GM18498 (cell line): ENCODE measurements around the gene ZNF622.
"Not testable (repeated sequence)": the region's sequence is repeated elsewhere in the genome, so short reads cannot be mapped to it uniquely, and the experiment has no call there.

Source experiments
- ATAC-seq: cut with Tn5 transposase; IDR thresholded peaks from one replicate; pipeline ENCODE4 v1.9.1; 2021; ENCODE audit warnings: mild to moderate bottlenecking, moderate library complexity; ENCODE audit not compliant: unreplicated experiment

Gene ZNF622

DNA sequence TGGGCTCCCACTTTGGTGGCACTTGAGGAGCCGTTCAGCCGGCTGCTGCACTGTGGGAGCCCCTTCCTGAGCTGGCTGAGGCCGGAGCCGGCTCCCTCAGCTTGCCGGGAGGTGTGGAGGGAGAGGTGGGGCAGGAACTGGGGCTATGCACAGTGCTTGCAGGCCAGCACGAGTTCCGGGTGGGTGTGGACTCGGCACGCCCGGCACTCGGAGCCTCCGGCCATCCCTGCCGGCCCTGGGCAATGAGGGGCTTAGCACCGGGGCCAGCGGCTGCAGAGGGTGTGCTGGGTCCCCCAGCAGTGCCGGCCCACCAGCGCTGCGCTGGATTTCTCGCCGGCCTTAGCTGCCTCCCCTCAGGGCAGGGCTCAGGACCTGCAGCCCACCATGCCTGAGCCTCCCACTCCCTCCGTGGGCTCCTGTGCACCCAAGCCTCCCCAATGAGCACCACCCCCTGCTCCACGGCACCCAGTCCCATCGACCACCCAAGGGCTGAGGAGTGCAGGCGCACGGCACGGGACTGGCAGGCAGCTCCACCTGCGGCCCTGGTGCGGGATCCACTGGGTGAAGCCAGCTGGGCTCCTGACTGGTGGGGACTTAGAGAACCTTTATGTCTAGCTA, 29.4 kb downstream of the ZNF622 start:
- not testable (repeated sequence) for ATAC-seq

DNA sequence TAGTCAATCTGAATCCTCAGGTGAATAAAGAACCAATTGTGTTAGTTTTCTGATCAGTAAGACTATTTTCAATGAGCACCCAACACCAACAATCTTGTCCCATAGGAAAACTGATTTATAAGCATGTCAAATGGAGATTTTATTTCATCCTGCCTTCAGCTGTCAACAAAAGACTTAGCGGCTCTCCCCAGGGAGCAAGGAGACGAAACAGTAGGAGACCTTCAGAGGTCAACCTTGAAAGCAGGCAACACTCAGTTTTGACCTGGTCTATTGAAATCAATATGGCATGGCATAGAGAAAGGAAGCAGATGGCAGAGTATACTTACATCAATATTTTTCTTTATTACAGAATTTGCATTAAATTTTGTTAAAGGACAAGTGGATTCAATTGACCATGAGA, 34.1 kb downstream of the ZNF622 start:
- no peak for ATAC-seq

DNA sequence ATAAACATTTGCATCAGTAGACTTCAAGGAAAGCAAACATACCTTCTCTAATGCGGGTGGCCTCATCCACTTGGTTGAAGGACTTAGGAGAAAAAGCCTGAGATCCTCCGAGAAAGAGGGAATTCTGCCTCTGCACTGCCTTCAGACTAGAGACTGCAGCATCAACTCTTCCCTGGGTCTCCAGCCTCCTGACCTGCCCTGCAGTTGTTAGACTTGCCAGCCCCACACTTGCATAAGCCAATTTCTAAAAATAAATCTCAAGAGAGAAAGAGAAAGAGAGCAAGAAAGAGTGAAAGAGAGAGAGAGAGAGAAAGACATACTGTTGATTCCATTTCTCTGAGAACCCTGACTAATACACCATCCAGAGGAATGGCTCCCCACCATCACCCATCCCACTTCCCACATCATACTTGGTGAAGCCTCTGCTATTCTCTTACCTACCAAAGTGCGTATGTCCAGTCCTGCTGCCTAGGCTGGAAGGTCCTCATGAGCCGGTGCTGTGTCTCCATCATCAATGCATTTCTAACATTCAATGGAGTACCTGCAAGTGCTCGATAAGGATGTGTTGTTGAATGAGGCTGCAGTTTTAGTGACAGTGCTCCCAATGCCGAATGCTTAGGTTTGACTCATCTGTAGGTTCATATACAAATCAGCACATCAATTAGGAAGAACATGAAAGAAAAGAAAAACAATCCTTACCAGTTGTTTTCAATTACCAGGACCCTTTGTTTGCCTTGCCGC, 35.1 kb downstream of the ZNF622 start:
- ATAC-seq: no peak

DNA sequence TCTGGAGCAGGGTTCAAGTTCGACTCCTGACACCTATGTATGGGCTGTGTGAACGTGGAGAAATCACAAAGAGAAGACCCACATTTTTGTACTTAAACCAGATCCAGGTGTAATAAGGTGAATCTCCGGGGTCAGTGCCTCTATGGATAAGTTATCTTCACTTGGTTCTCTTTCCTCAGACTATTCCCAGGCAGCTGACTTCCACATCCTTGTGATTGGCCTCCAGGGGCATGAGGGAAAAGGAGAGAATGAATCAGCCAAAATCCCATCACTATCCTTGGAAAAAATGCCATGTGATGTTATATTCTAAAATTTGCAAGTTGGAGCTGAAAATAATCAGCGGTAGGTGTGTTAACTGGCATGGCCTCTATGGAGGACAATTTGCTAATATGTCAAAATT, 37.2 kb downstream of the ZNF622 start:
- ATAC-seq: no peak

DNA sequence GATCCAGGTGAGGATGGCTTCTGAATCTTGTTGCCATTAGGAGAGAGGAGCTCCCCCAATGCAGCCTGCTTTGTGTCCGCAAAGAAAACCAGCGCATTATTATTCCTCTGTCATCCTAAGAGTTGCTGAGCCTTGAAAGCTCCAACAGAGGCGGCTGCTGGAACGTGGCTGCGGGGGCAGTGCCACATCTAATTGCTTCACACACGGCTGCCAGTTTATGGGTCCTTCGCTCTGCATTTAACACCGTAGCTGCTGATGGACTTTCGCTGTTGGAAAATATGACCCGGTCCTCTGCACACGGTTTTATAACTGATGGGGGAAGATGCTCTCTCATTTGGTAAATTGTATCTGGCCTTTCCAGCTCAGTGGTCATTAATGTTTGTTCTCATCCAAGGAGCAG, 38.0 kb downstream of the ZNF622 start:
- no peak for ATAC-seq

DNA sequence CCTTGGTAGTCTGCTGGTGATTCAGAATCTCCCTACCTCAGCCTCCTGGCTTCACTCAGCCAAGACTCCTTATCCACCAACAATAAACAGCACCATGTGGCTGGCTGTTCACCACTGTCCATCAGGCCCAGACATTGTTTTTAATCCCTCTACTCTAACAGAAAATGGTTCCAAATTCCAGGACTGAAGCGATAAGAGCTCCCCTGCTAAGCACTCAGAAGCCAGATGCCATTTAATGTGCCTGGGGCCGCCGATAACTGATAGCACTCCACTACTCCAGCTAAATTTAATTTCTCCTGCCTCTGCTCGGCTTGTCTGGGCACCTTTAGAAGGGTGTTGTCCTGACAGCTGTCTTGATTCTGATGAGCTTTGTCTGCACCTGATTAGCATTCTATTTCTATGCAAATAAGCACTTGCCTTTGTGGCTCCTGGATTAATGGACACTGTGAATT, 47.1 kb downstream of the ZNF622 start:
- ATAC-seq: no peak

DNA sequence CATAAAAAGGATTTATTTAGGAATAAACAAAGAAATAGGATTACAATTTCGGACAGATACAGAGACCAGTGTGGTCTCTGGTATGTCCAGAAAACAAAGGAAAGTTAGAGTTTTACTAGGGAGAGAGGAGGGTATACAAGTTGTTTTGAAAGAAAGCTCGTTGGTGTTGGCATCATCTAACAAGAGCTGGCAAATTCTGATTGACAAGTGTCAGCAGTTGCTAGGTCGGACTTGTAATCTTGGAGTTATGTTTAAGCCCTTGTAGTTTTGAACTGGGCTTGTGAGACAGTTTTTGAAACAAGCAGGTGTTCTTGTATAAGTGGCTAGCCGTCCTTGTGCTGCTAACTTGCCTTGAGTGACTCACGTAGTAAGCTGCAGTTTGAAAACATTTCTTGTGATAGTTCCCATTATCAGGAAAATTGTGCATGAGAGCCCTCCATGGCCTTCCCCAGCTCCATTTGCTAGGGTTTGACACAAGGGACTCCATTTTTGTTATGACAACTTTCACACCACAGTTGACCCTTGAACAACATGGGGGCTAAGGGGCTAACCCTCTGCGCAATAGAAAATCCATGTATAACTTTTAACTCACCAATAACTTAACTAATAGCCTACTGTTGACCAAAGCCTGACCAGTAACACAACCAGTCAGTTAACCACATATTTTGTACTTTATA, 48.1 kb downstream of the ZNF622 start:
- ATAC-seq: no peak

DNA sequence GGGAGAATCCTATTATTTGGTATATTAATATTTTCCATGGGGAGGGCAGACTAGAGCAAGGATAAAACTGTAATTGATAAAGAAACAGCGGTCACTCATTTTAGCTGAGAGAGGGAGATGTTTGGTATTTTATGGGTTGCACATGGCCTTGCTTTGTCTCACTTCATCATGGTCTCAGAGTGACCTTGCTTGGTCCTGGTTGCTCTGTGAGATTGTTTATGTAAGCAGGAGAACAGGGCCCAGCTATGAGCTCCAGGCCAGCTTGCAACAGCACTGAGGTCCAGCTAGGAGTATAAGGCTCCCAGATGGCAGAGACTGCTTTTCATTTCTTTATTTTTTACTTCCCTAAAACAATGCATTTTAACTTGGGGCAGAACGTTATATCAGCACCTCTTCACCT, 50.7 kb downstream of the ZNF622 start:
- ATAC-seq: no peak

DNA sequence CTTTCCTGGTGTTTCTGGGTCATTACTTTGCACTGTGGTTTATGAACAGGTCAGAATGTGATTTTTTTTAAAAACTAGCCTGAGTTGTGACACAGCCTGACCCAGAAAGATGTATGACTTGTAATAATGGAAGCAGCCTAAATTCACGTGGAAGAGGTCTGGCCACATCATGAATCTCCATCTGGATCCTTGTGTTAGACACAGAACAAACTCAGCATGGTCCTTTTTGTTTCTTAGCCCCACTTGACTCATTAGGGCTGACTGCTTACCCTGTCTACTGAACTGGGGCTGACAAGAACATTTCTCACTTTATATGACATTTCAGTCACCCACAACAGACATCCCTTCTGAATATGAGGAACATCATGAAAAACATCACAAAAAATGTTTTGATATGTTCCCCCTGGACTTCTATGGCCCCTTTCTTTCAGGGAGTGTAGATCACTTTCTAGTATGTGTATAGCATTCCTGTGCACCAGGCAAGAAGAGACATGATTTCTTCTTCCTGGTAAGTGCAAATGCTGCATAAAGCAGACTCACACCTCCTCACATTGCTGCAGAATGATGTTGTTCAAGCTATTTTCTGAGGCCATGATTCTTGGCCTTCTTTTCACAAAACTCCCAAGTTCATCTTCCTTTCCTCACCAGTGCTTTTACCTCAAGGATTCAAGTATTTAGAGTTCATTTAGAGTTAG, 52.3 kb downstream of the ZNF622 start:
- no peak for ATAC-seq

DNA sequence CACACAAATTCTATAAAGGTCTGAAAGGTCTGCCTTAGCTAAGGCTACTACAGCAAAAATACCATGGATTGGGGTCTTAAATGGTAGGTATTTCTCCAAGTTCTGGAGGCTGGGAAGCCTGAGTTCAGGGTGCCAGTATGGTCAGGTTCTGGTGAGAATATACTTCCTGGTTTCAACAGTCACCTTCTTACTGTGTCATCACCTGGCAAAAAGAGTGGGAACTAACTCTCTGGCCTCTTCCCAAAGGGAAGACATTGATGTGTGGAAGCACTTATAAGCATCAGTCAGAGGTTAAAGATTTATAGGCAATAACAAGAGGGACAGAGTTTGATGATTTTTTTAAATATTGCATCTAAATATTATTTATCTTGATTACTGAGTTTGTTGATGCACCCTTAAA, 53.0 kb downstream of the ZNF622 start:
- ATAC-seq: no peak

DNA sequence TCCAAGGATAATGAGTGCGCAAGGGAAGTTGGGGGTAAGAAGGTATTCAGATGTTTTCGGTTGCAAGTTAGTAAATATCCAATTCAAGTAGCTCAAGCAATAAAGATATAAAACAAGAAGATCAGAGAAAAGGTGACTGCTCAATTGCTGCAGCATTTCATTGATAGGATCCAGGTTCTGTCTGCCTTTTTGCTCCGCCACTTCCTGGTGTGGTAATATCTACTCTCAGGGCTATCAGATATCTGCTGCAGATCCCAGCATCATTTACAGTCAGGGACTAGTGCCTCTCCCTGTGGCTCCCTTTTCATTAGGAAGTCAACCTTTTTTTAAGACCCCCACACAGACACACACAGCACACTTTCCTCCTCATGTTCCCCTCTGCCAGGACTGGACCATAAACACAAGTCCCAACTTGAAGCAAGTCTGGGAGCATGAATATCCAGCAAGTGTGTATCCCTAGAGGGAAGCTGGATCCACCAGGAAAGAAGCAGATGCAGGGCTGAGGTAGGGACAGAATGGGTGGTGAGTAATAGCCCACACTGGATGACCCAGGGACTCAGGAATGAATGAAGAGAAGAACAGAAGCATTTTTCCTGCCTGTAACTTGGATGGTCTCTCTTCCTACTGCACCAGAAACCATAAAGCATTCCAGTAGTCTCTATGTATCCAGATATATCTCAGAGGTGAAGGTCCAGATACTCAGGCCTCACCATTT, 53.7 kb downstream of the ZNF622 start:
- no peak for ATAC-seq

DNA sequence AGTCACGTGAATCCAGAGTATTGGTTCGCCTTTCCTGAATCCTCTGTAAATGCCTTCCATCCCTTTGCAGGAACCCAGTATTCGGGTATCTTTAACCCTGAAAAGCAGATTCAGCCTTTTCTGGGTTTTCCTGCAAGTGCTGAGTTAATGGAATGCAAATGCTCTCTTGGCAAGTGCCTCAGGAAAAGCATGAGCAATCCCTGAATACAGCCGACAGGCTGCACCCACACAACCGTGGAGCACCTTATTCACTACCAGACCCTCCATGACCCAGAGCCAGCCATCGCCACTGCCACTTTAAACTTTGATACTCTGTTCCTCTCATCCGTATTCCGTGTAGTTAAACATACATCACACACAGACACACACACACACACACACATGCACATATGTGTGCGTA, 54.4 kb downstream of the ZNF622 start:
- ATAC-seq: no peak

DNA sequence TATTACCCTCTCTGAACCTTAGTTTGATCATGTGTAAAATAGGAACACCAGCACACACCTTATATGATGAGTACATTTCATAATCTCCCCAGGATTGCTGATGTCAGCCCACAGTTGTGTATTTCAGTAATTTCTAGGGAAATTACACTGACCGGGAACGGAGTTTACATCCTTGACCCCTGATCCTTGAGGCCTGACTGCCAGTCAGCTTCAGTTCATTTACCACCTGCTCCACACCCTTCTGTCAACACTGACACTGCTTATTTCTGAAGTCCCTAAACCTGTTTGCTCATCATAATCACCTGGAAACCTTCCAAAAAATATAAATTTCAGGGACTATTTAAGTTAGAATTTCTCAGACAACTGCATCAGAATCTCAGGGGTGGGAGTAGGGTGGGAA, 55.3 kb downstream of the ZNF622 start:
- no peak for ATAC-seq

DNA sequence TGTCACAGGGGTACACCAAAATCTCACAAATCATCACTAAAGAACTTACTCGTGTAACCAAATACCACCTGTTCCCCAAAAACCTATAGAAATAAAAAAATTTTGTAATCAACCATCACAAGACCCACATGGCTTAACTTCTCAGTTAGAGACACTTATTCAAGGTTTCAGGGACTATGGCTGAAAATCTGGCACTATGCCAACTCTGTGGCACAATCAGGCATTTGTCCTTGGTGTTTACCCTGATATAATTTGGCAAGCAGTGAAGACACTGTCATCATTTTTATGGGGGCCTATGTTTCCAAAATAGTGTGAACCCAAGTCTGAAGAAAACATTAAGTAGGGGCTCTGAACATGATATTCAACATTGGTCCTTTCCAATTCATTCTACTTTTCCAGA, 59.0 kb downstream of the ZNF622 start:
- no peak for ATAC-seq

DNA sequence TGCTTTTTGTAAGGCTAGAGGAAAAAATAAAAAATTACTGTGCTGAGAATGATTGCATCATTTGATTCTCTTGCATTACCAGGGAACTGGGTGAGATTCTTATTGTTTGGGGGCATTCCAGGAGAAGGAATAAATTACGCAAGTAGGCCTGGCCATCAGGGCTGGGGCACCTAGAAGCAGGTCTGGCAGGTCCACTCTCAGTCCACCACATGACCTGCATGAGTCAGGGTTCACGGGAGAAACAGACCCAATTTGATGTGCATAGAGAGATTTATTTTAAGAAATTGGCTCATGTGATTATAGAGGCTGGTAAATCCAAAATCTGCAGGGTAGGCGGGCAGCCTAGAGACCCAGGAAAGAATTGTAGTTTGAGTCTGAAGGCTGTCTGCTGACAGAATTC, 59.6 kb downstream of the ZNF622 start:
- ATAC-seq: no peak
